ENCODE data around the gene NAA80.
"Not testable (repeated sequence)": the region's sequence is repeated elsewhere in the genome, so short reads cannot be mapped to it uniquely, and the experiment has no call there.

Gene NAA80

GRCh38 chr3:50316657-50317242 is 17.5 kb upstream of the NAA80 start:
- Histone ChIP-seq H3K27me3 (ENCODE audit: insufficient read depth, low read length) (no peaks in the 10 kb centered on the region), H3K36me3 (ENCODE audit: insufficient read depth, low read length) (peaks cover 44% of the 10 kb centered on the region), H3K4me3 (ENCODE audit: low read length) (no peak overlapping the region), H3K9me3 (ENCODE audit: low read length) (peaks cover 2% of the 10 kb centered on the region), H2AFZ (ENCODE audit: low read depth, low read length) (no peak overlapping the region), H3K4me1 (ENCODE audit: insufficient read depth, low read length) (peaks cover 20% of the 10 kb centered on the region)

GRCh38 chr3:50314816-50315215 is 15.6 kb upstream of the NAA80 start:
- Histone ChIP-seq H3K9me3 (ENCODE audit: low read length) (peaks cover 2% of the 10 kb centered on the region), H3K4me1 (ENCODE audit: insufficient read depth, low read length) (peaks cover 10% of the 10 kb centered on the region), H3K27me3 (ENCODE audit: insufficient read depth, low read length) (no peaks in the 10 kb centered on the region), H3K36me3 (ENCODE audit: insufficient read depth, low read length) (peaks cover 41% of the 10 kb centered on the region), H3K4me3 (ENCODE audit: low read length) (no peak overlapping the region), H2AFZ (ENCODE audit: low read depth, low read length) (no peak overlapping the region)

GRCh38 chr3:50314342-50314741 is 15.1 kb upstream of the NAA80 start:
- Histone ChIP-seq H3K36me3 (ENCODE audit: insufficient read depth, low read length) (peaks cover 39% of the 10 kb centered on the region), H3K4me3 (ENCODE audit: low read length) (no peak overlapping the region), H2AFZ (ENCODE audit: low read depth, low read length) (no peak overlapping the region), H3K9me3 (ENCODE audit: low read length) (peaks cover 6% of the 10 kb centered on the region), H3K27me3 (ENCODE audit: insufficient read depth, low read length) (no peaks in the 10 kb centered on the region), H3K4me1 (ENCODE audit: insufficient read depth, low read length) (peaks cover 5% of the 10 kb centered on the region)

GRCh38 chr3:50312041-50312440 is 12.8 kb upstream of the NAA80 start:
- not testable (repeated sequence) for H3K4me1 ChIP-seq (ENCODE audit: insufficient read depth, low read length); H2AFZ ChIP-seq (ENCODE audit: low read depth, low read length); H3K4me3 ChIP-seq (ENCODE audit: low read length); H3K27me3 ChIP-seq (ENCODE audit: insufficient read depth, low read length)
- Histone ChIP-seq H3K9me3 (ENCODE audit: low read length) (peaks cover 10% of the 10 kb centered on the region), H3K36me3 (ENCODE audit: insufficient read depth, low read length) (peaks cover 19% of the 10 kb centered on the region)

DNA sequence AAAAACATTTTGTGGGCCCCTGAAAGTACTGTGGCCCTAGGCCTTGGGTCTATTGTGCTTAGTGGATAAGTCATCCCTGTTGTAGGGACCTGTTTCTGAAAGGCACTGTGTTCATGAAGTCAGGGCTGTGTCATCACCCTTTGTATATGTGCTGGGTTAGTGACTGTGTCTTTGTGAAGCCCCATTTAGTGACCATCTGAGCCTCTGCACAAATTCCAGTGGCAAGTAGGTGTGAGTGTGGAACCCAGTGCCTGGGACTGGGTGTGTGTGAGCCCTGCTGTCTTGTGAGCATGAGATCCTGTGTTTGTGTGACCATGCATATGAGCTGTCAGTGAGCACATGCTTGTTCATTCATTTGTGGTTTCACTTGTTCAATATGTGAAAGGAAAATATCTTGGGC is 5.4 kb upstream of the NAA80 start:
- Histone ChIP-seq H3K4me3 (ENCODE audit: low read length) (no peak overlapping the region), H3K27me3 (ENCODE audit: insufficient read depth, low read length) (no peaks in the 10 kb centered on the region), H2AFZ (ENCODE audit: low read depth, low read length) (no peak overlapping the region), H3K36me3 (ENCODE audit: insufficient read depth, low read length) (peaks cover under 1% of the 10 kb centered on the region), H3K9me3 (ENCODE audit: low read length) (peaks cover 6% of the 10 kb centered on the region), H3K4me1 (ENCODE audit: insufficient read depth, low read length) (peaks cover 12% of the 10 kb centered on the region)

DNA sequence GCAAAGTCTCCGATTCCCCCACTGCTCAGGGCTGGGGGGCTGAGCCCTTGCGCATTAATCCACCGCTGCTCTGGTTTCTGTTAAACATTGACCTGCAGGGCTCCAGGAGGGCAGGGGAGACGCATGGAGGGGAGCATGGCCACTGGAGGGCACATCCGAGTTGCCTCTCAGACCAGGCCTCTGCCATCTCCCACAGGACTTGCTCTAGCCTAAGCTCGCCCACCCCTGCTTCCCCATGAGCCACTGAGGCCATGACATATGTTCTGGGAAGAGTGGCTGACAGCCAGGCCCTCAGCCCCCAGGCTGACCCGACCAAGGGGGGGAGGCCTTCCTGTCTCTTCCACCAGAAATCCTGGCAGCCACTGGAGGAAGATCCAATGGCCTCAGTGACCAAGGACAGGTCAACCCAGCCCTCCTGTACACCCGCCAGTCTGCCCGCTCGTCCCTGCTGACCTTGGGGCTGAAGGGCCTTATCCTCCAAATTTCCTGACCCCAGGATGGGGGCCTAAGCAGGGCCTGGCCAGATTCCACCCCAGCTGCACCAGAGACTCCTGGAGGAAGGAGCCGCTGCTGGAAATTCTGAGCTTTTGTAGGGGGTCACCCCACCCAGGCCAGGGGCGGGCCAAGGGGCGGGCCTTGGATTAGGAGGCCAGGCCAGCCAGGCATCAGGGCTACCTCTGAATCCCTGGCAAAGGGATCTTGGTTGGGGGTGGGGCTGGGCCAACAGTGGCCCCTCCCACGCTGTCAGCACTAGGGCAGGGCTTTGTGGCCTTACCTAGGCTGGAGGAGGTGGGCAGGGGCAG is 4.0 kb upstream of the NAA80 start, which contains the start of gene HYAL1:
Gene HYAL1 (minus strand): TSS at position 562 of the 803 bp plus-strand sequence. CDS start 618 bp downstream, outside the sequence.
- Histone ChIP-seq H3K4me3 (ENCODE audit: low read length) (no peak within 1 kb of the TSS), H3K36me3 (ENCODE audit: insufficient read depth, low read length) (no peaks in the 10 kb centered on the region), H2AFZ (ENCODE audit: low read depth, low read length) (no peak within 1 kb of the TSS), H3K9me3 (ENCODE audit: low read length) (no peaks in the 10 kb centered on the region), H3K27me3 (ENCODE audit: insufficient read depth, low read length) (no peaks in the 10 kb centered on the region), H3K4me1 (ENCODE audit: insufficient read depth, low read length) (peaks cover 16% of the 10 kb centered on the region)

- Histone ChIP-seq H3K36me3 (ENCODE audit: insufficient read depth, low read length) (no peaks in the 10 kb centered on the region), H3K27me3 (ENCODE audit: insufficient read depth, low read length) (no peaks in the 10 kb centered on the region), H2AFZ (ENCODE audit: low read depth, low read length) (no peak overlapping the region), H3K4me1 (ENCODE audit: insufficient read depth, low read length) (peaks cover 18% of the 10 kb centered on the region), H3K4me3 (ENCODE audit: low read length) (no peak overlapping the region), H3K9me3 (ENCODE audit: low read length) (no peaks in the 10 kb centered on the region)
Observed at GRCh38 chr3:50302095-50303012, 3.1 kb upstream of the NAA80 start.

GRCh38 chr3:50300681-50301254 is 1.6 kb upstream of the NAA80 start:
- Histone ChIP-seq H2AFZ (ENCODE audit: low read depth, low read length) (no peak overlapping the region), H3K36me3 (ENCODE audit: insufficient read depth, low read length) (no peaks in the 10 kb centered on the region), H3K4me3 (ENCODE audit: low read length) (no peak overlapping the region), H3K27me3 (ENCODE audit: insufficient read depth, low read length) (no peaks in the 10 kb centered on the region), H3K4me1 (ENCODE audit: insufficient read depth, low read length) (peaks cover 18% of the 10 kb centered on the region), H3K9me3 (ENCODE audit: low read length) (no peaks in the 10 kb centered on the region)

DNA sequence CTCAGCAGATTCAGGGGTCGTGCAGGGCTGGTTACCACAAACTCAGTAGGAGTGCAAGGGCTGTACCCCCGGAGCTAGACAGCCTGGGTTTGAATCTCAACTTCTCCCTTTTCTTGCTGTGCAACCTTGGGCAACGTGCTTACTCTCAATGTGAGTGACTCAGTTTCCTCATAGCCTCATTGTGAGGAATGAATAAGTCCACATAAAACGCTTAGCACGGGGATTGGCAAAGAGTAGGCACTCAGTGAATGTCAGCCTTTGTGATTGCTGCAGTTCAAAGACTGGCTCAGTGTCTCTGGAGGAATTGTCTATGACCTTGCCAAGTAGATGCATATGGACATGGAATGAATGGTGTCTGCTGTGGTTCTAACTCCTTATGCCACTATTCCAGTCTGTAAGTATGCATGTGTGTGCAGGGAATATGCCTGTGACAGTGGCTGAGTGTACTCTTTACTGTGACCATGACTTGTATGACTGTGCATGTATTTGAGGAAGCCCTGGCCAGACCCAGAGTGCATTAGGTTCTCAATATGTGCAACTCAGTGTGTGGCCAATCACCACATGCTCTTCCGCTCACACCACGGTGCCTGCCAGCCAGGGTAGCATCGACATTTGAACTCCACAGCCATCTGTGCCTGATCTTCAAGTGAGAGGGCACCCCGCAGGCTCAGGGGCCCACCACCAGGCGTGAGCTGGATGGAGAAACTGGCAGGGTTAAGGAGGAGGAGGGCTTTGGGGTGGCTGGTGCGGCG is 900 bp upstream of the NAA80 start:
- H3K4me3 ChIP-seq (ENCODE audit: low read length), result peak overlapping the region; percentile 66
- no peaks in the 10 kb centered on the region for H3K27me3 ChIP-seq (ENCODE audit: insufficient read depth, low read length)
- peaks cover 18% of the 10 kb centered on the region for H3K4me1 ChIP-seq (ENCODE audit: insufficient read depth, low read length)
- H3K9me3 ChIP-seq (ENCODE audit: low read length), result no peaks in the 10 kb centered on the region
- H3K36me3 ChIP-seq (ENCODE audit: insufficient read depth, low read length), result no peaks in the 10 kb centered on the region
- no peak overlapping the region for H2AFZ ChIP-seq (ENCODE audit: low read depth, low read length)

DNA sequence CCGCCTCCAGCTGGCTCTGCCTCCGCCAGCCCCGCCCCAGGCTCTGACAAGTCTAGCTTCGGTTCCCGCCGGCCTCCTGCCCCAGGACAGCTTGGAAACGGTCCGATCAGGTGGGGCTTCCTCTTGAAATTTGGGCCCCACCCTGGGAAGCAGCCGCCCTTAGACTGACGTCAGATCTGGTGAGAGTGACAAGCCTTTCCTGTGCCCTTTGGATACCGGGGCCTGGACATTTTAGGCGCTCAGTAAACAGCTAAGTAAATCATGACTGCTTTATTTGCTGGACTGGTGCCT is 378 bp upstream of the NAA80 start:
- no peaks in the 10 kb centered on the region for H3K36me3 ChIP-seq (ENCODE audit: insufficient read depth, low read length)
- H2AFZ ChIP-seq (ENCODE audit: low read depth, low read length), result no peak overlapping the region
- H3K4me3 ChIP-seq (ENCODE audit: low read length), result peak overlapping the region; percentile 66
- H3K4me1 ChIP-seq (ENCODE audit: insufficient read depth, low read length), result peaks cover 16% of the 10 kb centered on the region
- no peaks in the 10 kb centered on the region for H3K27me3 ChIP-seq (ENCODE audit: insufficient read depth, low read length)
- H3K9me3 ChIP-seq (ENCODE audit: low read length), result no peaks in the 10 kb centered on the region

DNA sequence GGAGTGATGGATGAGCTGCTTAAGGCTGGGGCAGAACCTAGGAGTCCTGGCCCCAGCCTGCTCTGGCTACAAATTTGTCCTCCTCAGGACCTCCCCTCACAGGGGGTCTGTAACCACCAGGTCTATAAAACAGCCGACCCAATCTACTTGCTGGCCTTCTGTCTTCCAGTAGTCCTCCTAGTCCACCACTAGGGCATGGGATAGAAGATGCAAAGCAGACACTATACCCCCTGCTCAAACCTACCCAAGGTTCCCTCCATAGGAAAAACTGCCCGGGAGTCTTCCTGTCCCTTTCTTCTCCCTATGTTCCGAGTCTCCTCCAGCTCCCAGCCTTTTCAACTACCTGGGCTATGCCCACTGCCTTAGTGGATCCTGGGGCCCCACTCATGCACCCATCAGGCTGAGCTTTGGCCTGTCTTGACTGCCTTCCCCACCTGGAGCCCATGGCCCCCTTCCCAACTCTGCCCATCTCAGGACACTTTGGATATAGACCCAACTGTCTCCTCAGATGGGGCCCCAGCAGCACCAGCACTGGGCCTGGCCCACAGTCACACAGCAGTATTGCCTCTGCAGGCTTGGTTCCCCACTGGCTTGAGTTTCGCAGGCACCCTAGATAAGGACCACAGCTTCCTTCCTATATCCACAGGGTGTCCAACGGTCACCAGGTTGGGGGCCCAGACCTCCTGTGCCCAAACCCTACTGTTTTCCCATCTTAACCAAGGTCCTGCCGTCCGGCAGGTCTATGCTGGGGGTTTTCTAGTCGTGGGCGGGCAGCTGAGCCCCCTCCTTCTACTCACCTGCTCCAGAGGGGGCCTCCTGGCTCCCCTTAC is 1.1 kb downstream of the NAA80 start:
- no peaks in the 10 kb centered on the region for H3K36me3 ChIP-seq (ENCODE audit: insufficient read depth, low read length)
- H3K9me3 ChIP-seq (ENCODE audit: low read length), result no peaks in the 10 kb centered on the region
- peak overlapping the region; percentile 63 for H3K4me3 ChIP-seq (ENCODE audit: low read length)
- no peaks in the 10 kb centered on the region for H3K27me3 ChIP-seq (ENCODE audit: insufficient read depth, low read length)
- H3K4me1 ChIP-seq (ENCODE audit: insufficient read depth, low read length), result peaks cover 16% of the 10 kb centered on the region
- no peak overlapping the region for H2AFZ ChIP-seq (ENCODE audit: low read depth, low read length)

GRCh38 chr3:50297384-50297775 is 1.8 kb downstream of the NAA80 start:
- no peaks in the 10 kb centered on the region for H3K9me3 ChIP-seq (ENCODE audit: low read length)
- no peak overlapping the region for H3K4me3 ChIP-seq (ENCODE audit: low read length)
- H3K27me3 ChIP-seq (ENCODE audit: insufficient read depth, low read length), result no peaks in the 10 kb centered on the region
- H3K36me3 ChIP-seq (ENCODE audit: insufficient read depth, low read length), result no peaks in the 10 kb centered on the region
- H2AFZ ChIP-seq (ENCODE audit: low read depth, low read length), result no peak overlapping the region
- H3K4me1 ChIP-seq (ENCODE audit: insufficient read depth, low read length), result peaks cover 21% of the 10 kb centered on the region
